HEK293 (cell line): ENCODE data around the gene ZBTB26.

ENCODE experiments used
- BCL11A ChIP-seq: fragments of 450-650 bp; formaldehyde crosslinking; IDR thresholded peaks from 2 replicates; pipeline ENCODE4 v1.5.1; 2016; ENCODE audit warnings: low read depth, missing biosample characterization, missing genetic modification characterization
- ZNF24 ChIP-seq: fragments of 450-650 bp; formaldehyde crosslinking; IDR thresholded peaks from 2 replicates; pipeline ENCODE4 v1.5.1; 2016; ENCODE audit warnings: missing biosample characterization, missing genetic modification characterization
- ZNF274 ChIP-seq, 2 experiments: fragments of 200-500 bp in 1 of 2; fragments of 450-650 bp in 1 of 2; sonication (Bioruptor generic) in 1 of 2; formaldehyde crosslinking in 1 of 2; IDR thresholded peaks; 2 replicates each; pipeline versions ENCODE4 v1.5.1 to v1.6.1; 2014 to 2016; ENCODE audit warnings: borderline replicate concordance in 1 of 2, inconsistent platforms in 1 of 2, low read length in 1 of 2, missing biosample characterization in 1 of 2, missing genetic modification characterization in 1 of 2
- TF ChIP-seq, protein P1 (sequence below): fragments of 450-650 bp; formaldehyde crosslinking; IDR thresholded peaks from 2 replicates; pipeline ENCODE4 v1.5.1; 2016; ENCODE audit warnings: missing biosample characterization, missing genetic modification characterization

DNA sequence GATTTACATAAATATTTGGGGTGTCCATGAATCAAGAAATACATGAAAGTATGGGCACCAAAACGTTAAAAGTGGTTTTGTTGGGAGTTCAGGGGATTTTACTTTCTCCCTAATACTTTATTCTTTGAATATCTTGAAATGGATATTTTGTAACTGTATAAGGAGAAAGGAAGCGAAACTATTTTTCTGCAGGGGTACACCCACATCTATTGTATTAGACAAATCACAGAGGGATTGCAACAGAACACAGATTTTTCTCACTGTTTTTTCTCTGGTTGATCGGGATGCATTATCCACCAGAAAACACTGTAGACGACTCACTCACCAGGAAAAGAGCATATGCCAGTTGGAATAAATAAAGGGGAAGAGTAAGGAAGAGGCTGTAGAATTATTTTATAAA is 8.3 kb upstream of the ZBTB26 start:
- TF ChIP-seq, protein P1, sequence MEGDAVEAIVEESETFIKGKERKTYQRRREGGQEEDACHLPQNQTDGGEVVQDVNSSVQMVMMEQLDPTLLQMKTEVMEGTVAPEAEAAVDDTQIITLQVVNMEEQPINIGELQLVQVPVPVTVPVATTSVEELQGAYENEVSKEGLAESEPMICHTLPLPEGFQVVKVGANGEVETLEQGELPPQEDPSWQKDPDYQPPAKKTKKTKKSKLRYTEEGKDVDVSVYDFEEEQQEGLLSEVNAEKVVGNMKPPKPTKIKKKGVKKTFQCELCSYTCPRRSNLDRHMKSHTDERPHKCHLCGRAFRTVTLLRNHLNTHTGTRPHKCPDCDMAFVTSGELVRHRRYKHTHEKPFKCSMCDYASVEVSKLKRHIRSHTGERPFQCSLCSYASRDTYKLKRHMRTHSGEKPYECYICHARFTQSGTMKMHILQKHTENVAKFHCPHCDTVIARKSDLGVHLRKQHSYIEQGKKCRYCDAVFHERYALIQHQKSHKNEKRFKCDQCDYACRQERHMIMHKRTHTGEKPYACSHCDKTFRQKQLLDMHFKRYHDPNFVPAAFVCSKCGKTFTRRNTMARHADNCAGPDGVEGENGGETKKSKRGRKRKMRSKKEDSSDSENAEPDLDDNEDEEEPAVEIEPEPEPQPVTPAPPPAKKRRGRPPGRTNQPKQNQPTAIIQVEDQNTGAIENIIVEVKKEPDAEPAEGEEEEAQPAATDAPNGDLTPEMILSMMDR (tag by site-specific recombination) = no peak
- no peak for TF ChIP-seq ZNF274 (IDR thresholded peaks at IDR 0.05; ENCODE audit: low read length)
- TF ChIP-seq ZNF274 (tag by site-specific recombination; IDR thresholded peaks at IDR 0.05; ENCODE audit: borderline replicate concordance) = no peak
- no peak for TF ChIP-seq BCL11A (tag by site-specific recombination)
- no peak for TF ChIP-seq ZNF24 (tag by site-specific recombination)
